Panc1 (cell line): ENCODE data around the gene PCDHGB4. TPM values are rescaled to one million over a fixed set of nuclear protein-coding genes. Genes with fewer than 3 reads are reported as not detected.

Experiments
- ATAC-seq: fragments of 200-7000 bp; cut with Tn5 transposase; 2 replicates; pipeline ENCODE4 v1.9.1; 2020; ENCODE audit warnings: mild to moderate bottlenecking, moderate library complexity
- BruUV-seq: library from RNA; stranded (reverse); fragments of 400-500 nt; replicated peaks from 2 replicates; lab custom pipeline; 2021; lab: Mats Ljungman, UMichigan
- CTCF ChIA-PET: fragments of 300-600 bp; sonication (Branson Sonifier 250); formaldehyde crosslinking; loops from one replicate; lab custom pipeline; 2022; ENCODE audit warnings: antibody characterized with exemption; lab: Charles Lee
- POLR2A ChIA-PET: fragments of 300-600 bp; sonication (Branson Sonifier 250); formaldehyde crosslinking; loops from one replicate; lab custom pipeline; 2022; ENCODE audit warnings: antibody characterized with exemption; lab: Charles Lee
- DNase-seq: peaks from one replicate; pipeline ENCODE4 v3.0.0-alpha.2; 2010; ENCODE audit warnings: low read depth, low spot score
- H3K27ac ChIP-seq: 2 replicates; pipeline ENCODE4 v1.5.1; 2011; ENCODE audit warnings: mild to moderate bottlenecking, low read length, inconsistent platforms
- H3K27me3 ChIP-seq: fragments of 200-500 bp; sonication (Bioruptor generic); 2 replicates; pipeline ENCODE4 v1.6.0; 2014; ENCODE audit warnings: low read length, inconsistent platforms; ENCODE audit not compliant: control insufficient read depth, insufficient read depth
- H3K36me3 ChIP-seq: fragments of 200-500 bp; sonication (Bioruptor generic); 2 replicates; pipeline ENCODE4 v1.5.1; 2014; ENCODE audit warnings: inconsistent platforms, mild to moderate bottlenecking, low read length, moderate library complexity; ENCODE audit not compliant: control insufficient read depth, insufficient read depth
- H3K4me1 ChIP-seq: 2 replicates; pipeline ENCODE4 v1.5.1; 2011; ENCODE audit warnings: inconsistent platforms, mild to moderate bottlenecking, low read length, moderate library complexity; ENCODE audit not compliant: control insufficient read depth, insufficient read depth
- H3K4me3 ChIP-seq, 2 experiments: 2 replicates each; pipeline ENCODE4 v1.5.1; 2011 to 2012; ENCODE audit warnings: low read depth in 2 of 2, low read length in 2 of 2, mild to moderate bottlenecking in 2 of 2, inconsistent platforms in 1 of 2, moderate library complexity in 1 of 2
- H3K9me3 ChIP-seq: fragments of 200-500 bp; sonication (Bioruptor generic); 2 replicates; pipeline ENCODE4 v1.5.1; 2014; ENCODE audit warnings: low read depth, mild to moderate bottlenecking, inconsistent platforms, low read length, moderate library complexity; ENCODE audit not compliant: control insufficient read depth, insufficient read depth
- POLR2AphosphoS5 ChIP-seq: IDR thresholded peaks from 2 replicates; pipeline ENCODE4 v1.6.1; 2012; ENCODE audit warnings: mild to moderate bottlenecking, low read depth, low read length, moderate library complexity
- SIN3A ChIP-seq: IDR thresholded peaks from 2 replicates; pipeline ENCODE4 v1.6.1; 2012; ENCODE audit warnings: low read depth, mild to moderate bottlenecking, low read length, moderate library complexity, borderline replicate concordance; ENCODE audit not compliant: insufficient read depth
- TCF7L2 ChIP-seq: IDR thresholded peaks from 2 replicates; pipeline ENCODE4 v1.6.1; 2011; ENCODE audit warnings: mild to moderate bottlenecking, low read depth, low read length, inconsistent platforms
- in situ Hi-C: cut with HindIII; loops from 2 replicates; pipeline ENCODE4 v1.10.0; 2016; ENCODE audit warnings: low sequenced_read_pairs, low pct_unique_long_range_greater_than_20kb
- intact Hi-C: fragments of 100-400 bp; cut with micrococcal nuclease; formaldehyde crosslinking; loops from one replicate; pipeline ENCODE4 v1.10.0; 2022; ENCODE audit not compliant: unreplicated experiment
- total RNA-seq: library from RNA; stranded (reverse); gene quantifications from one replicate; pipeline ENCODE4 v1.2.1, GENCODE V29; 2021; ENCODE audit not compliant: unreplicated experiment
- TF ChIP-seq, protein P1 (sequence below), 2 experiments: IDR thresholded peaks; 2 replicates each; pipeline ENCODE4 v1.6.1; 2011 to 2012; ENCODE audit warnings: low read depth in 2 of 2, control low read depth in 1 of 2, low read length in 1 of 2, mild to moderate bottlenecking in 1 of 2, moderate library complexity in 1 of 2; ENCODE audit not compliant: insufficient read depth in 1 of 2
- TF ChIP-seq, protein P2 (sequence below): fragments of 450-650 bp; IDR thresholded peaks from 2 replicates; pipeline ENCODE4 v1.5.1; 2017; ENCODE audit warnings: mild to moderate bottlenecking

PCDHGB4 gene
- total RNA-seq, 1 experiment from 2014 or later: 0.21 TPM

DNA sequence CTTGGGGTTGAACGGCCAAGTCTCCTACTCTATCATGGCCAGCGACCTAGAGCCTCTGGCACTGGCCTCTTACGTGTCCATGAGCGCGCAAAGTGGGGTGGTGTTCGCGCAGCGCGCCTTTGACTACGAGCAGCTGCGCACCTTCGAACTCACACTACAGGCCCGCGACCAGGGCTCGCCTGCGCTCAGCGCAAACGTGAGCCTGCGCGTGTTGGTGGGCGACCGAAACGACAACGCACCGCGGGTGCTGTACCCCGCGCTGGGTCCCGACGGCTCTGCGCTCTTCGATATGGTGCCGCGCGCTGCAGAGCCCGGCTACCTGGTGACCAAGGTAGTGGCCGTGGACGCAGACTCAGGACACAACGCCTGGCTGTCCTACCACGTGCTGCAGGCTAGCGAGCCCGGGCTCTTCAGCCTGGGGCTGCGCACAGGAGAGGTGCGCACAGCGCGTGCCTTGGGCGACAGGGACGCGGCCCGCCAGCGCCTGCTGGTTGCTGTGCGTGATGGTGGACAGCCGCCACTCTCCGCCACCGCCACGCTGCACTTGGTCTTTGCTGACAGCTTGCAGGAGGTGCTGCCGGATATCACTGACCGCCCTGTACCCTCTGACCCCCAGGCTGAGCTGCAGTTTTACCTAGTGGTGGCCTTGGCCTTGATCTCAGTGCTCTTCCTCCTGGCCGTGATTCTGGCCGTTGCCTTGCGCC is 12.2 kb downstream of the PCDHGB4 start:
- H3K27ac ChIP-seq: no peak overlapping the region
- no peak for DNase-seq
- no TSS peak for BruUV-seq
- no peaks in the 10 kb centered on the region for H3K4me1 ChIP-seq
- ChIA-PET CTCF (no interaction called here), POLR2A (no interaction called here)
- no peaks in the 10 kb centered on the region; the same call in 1 of the 2 replicates for H3K27me3 ChIP-seq
- intact Hi-C loops (no loop called here), in situ Hi-C loops (no loop called here)
- no peak for ATAC-seq
- H3K4me3 ChIP-seq: no peak overlapping the region
- no peaks in the 10 kb centered on the region for H3K9me3 ChIP-seq
- TF ChIP-seq TCF7L2: no peak
- TF ChIP-seq, protein P1, sequence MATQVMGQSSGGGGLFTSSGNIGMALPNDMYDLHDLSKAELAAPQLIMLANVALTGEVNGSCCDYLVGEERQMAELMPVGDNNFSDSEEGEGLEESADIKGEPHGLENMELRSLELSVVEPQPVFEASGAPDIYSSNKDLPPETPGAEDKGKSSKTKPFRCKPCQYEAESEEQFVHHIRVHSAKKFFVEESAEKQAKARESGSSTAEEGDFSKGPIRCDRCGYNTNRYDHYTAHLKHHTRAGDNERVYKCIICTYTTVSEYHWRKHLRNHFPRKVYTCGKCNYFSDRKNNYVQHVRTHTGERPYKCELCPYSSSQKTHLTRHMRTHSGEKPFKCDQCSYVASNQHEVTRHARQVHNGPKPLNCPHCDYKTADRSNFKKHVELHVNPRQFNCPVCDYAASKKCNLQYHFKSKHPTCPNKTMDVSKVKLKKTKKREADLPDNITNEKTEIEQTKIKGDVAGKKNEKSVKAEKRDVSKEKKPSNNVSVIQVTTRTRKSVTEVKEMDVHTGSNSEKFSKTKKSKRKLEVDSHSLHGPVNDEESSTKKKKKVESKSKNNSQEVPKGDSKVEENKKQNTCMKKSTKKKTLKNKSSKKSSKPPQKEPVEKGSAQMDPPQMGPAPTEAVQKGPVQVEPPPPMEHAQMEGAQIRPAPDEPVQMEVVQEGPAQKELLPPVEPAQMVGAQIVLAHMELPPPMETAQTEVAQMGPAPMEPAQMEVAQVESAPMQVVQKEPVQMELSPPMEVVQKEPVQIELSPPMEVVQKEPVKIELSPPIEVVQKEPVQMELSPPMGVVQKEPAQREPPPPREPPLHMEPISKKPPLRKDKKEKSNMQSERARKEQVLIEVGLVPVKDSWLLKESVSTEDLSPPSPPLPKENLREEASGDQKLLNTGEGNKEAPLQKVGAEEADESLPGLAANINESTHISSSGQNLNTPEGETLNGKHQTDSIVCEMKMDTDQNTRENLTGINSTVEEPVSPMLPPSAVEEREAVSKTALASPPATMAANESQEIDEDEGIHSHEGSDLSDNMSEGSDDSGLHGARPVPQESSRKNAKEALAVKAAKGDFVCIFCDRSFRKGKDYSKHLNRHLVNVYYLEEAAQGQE (IDR thresholded peaks at IDR 0.05; ENCODE audit: insufficient read depth in 1 of 2, low read depth in 2 of 2, low read length in 1 of 2): no peak
- TF ChIP-seq SIN3A: no peak
- no peak for TF ChIP-seq POLR2AphosphoS5
- TF ChIP-seq, protein P2, sequence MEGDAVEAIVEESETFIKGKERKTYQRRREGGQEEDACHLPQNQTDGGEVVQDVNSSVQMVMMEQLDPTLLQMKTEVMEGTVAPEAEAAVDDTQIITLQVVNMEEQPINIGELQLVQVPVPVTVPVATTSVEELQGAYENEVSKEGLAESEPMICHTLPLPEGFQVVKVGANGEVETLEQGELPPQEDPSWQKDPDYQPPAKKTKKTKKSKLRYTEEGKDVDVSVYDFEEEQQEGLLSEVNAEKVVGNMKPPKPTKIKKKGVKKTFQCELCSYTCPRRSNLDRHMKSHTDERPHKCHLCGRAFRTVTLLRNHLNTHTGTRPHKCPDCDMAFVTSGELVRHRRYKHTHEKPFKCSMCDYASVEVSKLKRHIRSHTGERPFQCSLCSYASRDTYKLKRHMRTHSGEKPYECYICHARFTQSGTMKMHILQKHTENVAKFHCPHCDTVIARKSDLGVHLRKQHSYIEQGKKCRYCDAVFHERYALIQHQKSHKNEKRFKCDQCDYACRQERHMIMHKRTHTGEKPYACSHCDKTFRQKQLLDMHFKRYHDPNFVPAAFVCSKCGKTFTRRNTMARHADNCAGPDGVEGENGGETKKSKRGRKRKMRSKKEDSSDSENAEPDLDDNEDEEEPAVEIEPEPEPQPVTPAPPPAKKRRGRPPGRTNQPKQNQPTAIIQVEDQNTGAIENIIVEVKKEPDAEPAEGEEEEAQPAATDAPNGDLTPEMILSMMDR: no peak
- H3K36me3 ChIP-seq: no peaks in the 10 kb centered on the region

- H3K4me3 ChIP-seq: no peak within 1 kb of the TSS
- DNase-seq: no peak
Observed at GRCh38 chr5:141402553-141403243, 15.2 kb downstream of the PCDHGB4 start, which contains the start of gene PCDHGA9. PCDHGA9 (plus strand) TSS chr5:141402778; CDS start chr5:141402953, 175 bp downstream.

More at GRCh38 chr5:141402553-141403243, 15.2 kb downstream of the PCDHGB4 start, which contains the start of gene PCDHGA9:
- Histone ChIP-seq H3K27me3 (no peaks in the 10 kb centered on the region), H3K36me3 (no peaks in the 10 kb centered on the region), H3K4me1 (no peaks in the 10 kb centered on the region), H3K27ac (no peak within 1 kb of the TSS), H3K9me3 (no peaks in the 10 kb centered on the region)
- BruUV-seq: no TSS peak
- CTCF ChIA-PET: interaction anchor here (0.8 kb wide), 1 partner anchor 11 kb away, joined by 3 read pairs; no protein-coding TSS in a partner anchor
- in situ Hi-C loops (no loop called here), intact Hi-C loops (no loop called here)
- POLR2A ChIA-PET: no interaction called here
- TF ChIP-seq SIN3A (no peak), TCF7L2 (no peak), POLR2AphosphoS5 (no peak)
- TF ChIP-seq, protein P2: peak; percentile 20; the same call in 1 of the 2 replicates
- ATAC-seq: no peak
